ENCODE measurements around the gene HTR5A.

Gene HTR5A

DNA sequence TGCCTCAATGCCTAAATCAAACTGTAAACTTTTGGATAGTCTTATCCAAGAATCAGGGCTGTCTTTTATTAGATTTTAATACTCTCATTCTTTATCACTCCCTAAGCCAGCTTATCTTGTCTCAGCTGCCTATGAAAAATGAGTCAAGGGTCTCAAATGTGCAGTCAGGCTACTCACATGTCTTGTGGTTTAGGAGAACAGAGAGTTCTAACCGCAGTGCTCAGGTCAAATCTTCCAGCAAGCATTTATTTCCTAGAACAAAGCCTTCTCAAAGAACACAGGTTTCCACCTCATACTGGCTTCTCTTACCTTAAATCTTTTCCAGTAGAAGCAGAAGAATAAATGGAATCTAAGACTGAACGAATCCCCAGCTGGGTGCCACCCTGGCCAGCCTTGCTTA is 23.5 kb downstream of the HTR5A start:
- no peak for DNase-seq

DNA sequence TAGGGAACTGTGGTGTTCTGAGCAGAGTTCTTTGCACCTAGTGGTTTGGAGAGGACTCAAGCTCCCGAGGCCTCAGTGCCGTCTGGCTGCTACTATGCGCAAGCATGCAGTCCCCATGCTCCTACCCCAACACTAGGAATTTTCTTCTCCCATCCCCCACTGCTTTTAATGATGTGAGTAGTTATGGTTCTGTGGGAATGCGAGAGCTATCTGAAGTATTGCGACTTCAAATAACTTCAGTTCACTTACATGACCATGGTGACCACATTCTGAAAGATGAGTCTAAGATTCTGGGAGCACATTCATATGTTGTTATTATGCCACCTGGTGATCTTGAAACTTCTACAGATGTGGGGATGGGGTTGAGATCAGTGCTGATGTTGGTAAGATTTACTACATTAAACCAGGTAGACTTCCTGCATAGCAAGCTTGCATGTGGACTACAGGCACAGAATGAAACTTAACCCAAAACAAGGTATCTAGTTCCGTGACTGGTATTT is 24.6 kb downstream of the HTR5A start:
- DNase-seq = no peak

DNA sequence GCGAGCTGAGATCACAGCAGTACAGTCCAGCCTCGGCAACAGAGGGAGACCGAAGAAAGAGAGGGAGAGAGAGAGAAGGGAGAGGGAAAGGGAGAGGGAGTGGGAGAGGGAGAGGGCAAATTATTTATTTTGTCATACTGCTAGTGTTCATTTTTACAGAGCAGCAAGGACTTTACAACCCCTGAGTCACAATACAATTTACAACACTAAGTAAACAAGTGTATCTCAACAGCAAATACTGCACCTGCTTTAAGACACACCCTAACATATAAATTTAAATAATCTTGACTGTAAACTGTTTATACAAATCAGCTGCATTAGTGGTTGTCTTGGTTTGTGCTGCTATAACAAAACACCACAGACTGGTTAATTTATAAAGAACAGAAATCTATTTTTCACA is 27.2 kb downstream of the HTR5A start:
- no peak for DNase-seq

DNA sequence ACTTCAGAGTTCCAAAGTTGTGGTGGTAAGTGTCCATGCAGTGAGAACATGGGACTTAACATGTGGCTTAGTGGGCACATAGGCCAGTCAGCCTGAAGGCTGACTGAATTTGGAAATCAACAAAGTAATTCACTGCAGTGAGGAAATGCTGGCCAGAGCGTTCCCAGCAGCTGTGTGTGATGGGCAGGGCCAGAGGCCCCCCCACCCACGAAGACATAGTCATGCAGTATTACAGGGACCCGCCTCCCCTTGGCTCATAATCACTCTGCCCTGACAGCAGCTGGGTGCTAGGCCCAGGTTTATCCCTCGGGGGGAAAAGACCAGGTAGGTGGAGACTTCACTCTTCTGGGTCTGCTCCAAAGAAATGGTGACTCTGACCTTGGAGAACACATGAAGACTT is 33.7 kb downstream of the HTR5A start:
- no peak for DNase-seq

DNA sequence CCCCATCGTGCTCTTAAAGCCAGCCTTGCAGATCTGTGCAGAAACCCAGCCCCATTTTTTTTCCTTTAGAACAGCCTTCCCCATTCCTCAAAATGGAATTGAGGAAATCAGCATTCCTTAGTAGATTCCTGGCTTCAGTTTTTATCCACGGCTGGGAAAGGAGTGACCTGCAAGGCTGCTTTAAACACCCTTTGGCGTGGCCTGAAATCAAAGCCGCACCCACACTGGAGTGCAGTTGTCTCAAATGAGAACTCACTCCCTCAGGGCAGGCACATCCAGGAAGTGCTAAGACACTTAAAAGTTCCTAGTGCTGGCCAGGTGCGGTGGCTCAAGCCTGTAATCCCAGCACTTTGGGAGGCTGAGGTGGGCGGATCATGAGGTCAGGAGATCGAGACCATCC is 34.8 kb downstream of the HTR5A start:
- no peak for DNase-seq

DNA sequence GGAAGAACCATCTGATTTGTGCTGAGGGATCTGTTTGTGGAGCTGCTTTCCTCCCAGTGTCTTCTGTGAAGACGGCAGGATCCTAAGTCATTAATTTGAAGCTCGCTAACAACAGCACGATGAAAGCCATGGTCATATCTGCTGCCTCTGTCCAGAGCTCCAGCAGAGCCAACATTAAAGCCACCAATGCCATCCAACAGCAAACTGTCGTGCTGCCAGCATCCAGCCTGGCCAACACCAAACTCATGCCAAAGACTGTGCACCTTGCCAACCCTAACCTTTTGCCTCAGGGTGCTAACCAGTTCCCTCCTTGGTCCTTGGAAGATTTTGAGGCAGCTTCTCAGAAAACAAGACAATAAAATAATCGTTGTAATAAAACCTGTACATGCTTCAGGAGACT is 36.2 kb downstream of the HTR5A start:
- no peak for DNase-seq

DNA sequence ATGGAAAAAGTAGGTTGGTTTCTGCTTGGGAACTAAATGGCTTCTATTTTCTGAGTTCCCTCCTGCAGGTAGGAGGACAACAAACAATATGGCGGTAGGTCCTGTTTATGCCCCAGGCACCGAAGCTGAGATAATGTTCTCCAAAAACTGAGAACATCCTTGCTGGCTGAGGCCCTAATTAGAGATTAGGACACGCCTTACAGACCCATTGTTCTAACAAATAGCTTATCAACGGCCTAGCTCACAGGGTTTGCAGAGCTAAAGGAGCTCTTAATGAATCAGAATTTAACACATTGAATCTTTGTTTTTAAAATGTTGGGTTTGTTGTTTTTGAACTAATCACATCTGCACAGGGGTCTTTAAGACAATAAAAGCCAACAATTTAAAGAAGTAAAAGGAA is 37.0 kb downstream of the HTR5A start:
- no peak for DNase-seq

DNA sequence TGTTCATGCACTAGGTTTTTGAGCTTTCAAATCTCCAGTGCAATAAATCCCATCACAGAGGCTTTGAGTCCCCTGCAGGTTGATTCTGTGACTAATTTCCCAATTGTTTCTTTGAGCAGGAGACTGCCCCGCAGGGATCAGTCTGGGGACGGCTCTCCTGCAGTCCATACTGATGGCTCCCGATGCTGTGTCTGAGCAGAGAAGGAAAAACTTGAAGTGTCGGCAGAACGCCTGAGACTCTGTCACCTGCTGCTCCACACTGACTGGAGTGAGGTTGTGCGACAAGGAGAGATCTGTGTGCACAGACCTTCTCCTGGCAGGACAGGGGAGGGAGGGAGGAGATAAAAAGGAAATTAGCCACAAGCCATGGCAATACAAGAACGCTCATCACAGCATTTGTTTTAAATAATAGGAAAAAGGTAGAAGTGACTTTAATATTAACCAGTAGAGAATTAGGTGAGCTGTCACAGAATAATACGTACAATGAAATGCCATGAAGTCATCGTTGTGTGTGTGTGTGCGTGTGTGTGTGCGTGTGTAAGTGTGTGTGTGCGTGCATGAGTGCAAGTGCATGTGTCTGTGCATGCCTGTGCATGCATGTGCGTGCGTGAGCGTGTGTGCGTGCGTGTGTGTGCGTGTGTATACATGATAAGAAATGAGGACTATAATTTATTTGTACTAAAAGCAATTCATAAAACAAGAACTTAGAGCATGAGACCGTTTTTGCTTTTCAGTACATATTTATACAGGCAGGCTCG is 38.2 kb downstream of the HTR5A start:
- DNase-seq = no peak

DNA sequence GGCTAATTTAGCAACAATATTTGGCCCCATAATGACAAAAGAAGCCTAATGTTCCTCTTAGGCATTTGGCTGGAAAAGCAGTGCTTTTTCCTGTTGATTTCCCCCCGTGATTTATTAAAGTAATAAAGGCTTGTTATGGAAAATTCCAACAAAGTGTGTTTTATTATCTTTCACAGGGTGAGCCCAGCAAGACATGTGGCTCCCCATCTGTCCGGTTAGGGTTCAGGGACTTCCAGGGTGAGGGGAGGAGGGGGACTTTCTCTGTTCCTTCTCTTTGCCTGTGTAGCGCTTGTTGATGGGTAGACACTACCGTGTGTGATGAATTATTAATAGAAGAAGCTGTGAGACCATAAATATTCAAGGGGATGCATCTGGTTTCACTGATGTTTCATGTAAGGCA is 39.0 kb downstream of the HTR5A start:
- DNase-seq = no peak

DNA sequence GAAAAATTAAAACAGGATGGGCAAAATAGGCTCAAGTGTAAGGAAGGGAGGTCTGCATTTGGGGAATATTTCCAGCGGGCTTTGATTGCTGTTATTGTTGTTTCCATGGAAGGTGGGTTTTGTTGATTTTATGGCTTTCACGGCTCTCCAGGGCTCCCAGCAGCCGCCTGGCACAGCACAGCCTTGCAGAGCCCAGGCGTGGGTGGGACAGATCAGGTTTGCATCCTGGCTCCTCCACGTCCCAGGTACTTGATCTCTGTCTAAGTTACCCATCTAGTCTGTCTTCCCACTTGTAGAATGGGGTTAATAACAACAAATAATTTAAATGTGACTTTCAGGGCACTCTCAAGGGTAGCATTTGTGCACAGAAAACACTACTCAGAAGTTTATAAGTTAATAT is 45.2 kb downstream of the HTR5A start:
- no peak for DNase-seq

DNA sequence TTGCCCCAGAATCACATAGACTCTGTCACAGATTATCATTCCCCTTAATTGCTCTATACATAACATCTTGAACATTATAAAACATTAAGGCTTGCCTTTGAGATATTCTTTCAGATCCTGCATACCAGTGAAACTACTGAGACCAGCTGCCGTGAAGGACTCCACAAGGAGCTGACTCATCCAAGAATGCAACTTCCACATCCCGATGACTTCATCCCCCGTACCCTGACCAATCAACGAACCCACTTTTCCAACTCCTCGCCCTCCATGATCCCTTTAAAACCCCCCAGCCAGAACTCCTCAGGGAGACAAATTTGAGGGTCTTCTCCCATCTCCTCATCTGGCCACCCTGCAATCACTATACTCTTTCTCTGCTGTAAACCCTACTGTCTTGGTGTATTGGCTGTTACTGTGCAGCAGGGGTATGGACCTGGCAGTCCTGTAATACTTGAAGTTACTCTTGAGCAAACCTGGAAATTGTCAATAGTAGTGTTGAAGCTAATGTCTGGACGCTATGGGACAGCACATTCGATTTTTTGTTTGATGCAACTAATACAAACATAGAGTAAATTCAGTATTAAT is 49.8 kb downstream of the HTR5A start:
- DNase-seq = no peak

DNA sequence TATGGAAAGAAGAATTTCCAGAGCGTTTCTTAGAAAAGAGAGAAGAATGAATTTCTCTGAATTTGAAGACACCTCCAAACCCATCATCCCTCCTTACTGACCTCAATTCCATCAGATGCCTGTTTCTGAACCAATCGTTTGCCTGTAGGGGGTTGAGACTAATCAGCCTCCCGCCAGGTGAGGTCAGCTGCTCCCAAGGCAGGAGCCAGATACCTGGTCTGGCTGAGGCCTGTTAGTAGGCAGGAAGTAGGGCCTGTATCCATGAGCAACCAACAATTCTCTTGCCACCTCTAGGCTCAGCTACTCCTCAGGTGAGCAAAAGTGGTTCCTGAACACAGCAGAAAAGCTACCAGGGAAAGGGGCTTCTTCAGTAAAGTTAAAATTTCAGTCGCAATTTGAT is 50.3 kb downstream of the HTR5A start:
- DNase-seq = no peak

DNA sequence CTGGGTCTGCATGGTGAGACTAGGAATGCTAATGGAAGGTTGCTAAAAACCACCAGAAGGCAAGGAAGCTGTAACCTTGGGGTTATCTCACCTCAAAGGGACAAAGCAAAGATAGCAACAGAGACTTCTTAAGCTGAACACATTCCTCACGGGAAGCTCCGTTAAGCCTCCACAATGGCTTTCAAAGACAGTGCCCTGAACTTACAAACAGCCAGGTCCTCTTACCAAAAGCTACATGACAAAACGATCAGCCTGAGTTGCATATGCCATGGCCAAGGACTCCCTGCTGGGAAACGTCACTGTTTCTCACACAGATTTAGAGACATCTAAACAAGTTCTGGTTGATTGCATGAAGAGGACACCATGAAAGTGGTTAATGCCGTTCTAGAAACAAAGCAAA is 52.7 kb downstream of the HTR5A start:
- DNase-seq = no peak

DNA sequence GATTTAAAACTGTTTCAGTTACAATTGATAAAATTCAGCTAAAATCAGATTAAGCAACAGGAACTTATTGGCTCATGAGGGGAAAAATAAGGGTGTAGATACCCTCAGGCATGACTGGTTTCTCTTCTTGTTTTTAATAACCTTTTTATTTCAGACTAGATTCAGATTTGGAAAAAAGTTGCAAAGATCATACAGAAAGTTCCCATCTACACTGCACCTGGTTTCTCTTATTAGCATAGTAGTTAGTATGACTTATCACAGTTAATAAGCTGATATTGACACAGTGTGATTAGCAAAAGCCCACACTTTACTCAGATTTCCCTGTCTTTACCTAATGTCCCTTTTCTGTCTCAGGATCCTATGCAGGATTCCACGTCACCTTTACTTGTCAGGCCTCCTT is 53.3 kb downstream of the HTR5A start:
- no peak for DNase-seq

DNA sequence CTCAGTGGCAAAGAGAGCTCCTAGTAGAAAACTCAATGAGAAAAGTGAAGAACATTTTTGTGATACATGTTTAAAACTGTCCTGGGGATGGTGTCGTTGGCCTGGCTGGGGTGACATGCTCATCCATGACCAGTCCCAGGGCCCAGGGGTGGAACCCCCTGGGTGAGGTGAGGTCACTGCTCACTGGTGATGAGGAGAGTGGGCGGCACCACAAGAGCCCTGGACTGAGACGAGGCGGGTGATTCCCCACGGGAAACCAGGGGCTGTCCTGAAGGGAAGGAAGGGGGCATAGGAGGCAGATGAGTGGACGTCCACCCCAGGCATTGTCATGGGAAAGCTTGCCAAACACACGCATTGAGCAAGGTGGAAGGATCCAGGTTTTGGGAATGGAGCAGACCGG is 54.6 kb downstream of the HTR5A start:
- DNase-seq = no peak

DNA sequence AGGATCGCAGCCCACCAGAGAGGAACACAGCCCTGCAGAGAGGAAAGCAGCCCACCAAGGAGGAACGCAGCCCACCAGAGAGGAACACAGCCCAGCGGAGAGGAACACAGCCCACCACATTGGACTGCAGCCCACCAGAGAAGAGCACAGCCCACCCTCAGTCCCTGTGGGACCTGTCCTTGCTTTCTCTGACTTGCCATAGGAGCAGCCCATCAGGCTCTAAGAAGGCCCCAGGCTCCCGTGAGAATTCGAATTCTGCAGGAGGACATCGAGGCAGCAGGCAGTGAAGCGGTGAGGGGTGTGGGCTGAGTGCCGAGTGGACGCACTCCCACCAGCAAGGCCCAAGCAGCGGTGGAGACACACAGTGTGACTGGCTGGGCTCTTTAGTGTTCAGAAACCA is 59.1 kb downstream of the HTR5A start:
- no peak for DNase-seq

DNA sequence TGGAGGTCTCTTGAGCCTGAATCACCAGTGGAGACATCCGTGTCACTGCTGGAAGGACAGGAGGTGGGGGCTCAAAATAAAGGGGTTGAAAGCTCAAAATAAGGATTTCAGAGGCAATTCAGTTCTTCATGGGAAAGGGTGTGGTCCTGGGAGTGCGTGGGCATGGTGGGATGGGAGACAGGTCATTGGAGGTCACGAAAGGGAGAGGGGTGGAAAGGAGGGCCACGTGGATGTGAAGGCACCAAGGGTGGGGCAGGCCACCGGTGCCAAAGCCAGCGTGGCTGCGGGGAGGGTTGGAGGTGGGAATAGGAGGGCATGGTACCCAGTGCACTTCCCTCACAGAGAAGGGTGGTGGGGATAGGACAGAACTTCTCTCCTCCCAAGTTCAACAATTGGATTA is 59.7 kb downstream of the HTR5A start:
- DNase-seq = no peak

DNA sequence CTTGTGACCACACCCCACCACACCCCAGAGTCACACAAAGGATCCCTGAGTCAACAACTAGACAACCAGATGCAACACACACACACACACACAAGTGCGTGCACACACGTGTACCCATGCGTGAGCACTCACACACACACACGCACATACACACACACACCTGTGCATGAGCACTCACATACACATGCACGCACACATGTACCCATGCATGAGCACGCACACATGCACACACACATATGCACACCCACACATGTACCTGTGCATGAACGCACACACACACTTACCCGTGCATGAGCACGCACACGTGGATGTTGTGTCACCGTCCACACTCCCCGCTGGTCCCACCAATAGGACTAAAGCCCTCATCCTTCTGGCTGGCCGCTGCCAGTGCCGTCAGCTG is 60.4 kb downstream of the HTR5A start:
- DNase-seq = no peak

DNA sequence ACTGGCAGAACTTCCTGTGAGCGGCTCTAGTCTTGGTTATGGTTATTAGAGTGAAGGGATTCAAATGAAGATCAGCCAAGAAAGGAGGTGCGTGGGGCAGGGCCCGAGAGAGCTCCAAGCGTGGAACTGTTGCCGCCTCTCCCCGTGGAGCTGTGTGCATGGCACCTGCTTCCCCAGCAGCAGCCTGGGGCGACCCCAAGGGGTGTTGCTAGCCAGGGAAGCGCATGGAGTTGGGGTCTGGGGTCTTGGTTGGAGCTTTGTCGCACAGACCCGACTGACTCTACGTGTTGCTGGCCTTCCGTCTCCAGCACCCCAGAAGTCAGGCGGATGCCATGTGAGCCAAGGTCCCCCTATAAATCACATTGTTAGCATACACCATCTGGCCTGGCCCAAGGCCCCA is 61.0 kb downstream of the HTR5A start:
- DNase-seq = no peak

DNA sequence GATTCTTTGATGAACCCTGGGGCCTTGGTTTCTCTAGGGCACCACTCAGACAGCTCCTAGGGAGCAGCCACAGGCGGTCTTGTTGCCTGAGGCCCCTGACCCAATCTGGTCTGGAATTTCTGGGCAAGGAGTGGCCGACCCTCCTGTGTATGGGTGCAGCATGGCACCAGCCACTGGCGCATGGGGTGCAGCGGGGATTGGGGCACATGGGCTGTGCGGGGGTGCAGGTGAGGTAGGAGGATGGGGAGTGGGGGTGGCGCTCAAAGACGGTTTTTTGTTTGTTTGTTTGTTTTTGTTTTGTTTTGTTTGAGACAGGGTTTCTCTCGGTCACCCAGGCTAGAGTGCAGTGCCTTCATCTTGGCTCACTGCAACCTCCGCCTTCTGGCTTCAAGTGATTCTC is 62.3 kb downstream of the HTR5A start:
- DNase-seq = no peak

DNA sequence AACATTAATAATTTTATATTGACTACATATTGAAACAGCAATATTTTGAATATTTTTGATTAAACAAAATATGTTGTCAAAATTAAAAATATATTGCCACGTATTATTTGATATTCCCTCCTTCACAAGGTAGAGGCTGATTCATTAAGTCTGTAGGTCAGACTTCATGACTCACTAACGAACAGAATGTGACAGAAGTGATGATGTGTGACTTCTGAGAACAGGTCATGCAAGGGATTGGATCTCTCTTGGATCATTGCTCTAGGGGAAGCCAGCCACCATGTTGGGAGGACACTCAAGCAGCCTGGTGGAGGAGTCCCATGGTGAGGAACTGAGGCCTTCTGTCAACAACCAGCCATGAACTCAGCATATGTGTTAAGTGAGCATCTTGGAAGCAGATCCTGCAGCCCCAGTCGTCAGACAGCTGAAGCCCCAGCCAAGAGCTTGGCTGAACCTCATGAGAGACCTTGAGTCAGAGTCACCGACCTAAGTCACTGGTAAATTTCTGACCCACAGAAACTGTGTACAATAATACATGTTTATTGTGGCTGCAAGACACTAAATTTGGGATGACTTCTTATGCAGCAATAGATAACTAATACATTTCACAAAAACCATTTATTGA is 66.6 kb downstream of the HTR5A start:
- DNase-seq = no peak

Data from activated T-cell treated with anti-CD3 and anti-CD28 coated beads, Interleukin-2, amount 50 U/mL, for 48 hours (primary cell).